ENCODE results near the gene CCDC13. TPM values are rescaled to one million over a fixed set of nuclear protein-coding genes. Genes with fewer than 3 reads are reported as not detected.

Gene CCDC13
- total and polyA plus RNA-seq, 11 donors, result 0.44 to 1.4 (median 0.83) TPM; not detected in 1

GRCh38 chr3:42795621-42796181 is 22.6 kb upstream of the CCDC13 start:
- H3K27ac ChIP-seq, result no peak overlapping the region
- peaks cover 0 to 33% (median 9%) of the 10 kb centered on the region in 12 donors for H3K4me1 ChIP-seq
- TF ChIP-seq POLR2A (IDR thresholded peaks at IDR 0.05), result no peak
- TF ChIP-seq CTCF (IDR thresholded peaks at IDR 0.05), result no peak
- no peak for DNase-seq
- no peak for ATAC-seq
- WGBS, 4 donors, result 81 to 88% (median 83%) methylated on average over 2 of the region's 2 CpGs
- intact Hi-C loops (cut with DNase I), result no loop called here
- no peak overlapping the region for H3K4me3 ChIP-seq
- no peaks in the 10 kb centered on the region for H3K27me3 ChIP-seq
- H3K9me3 ChIP-seq, result no peaks in the 10 kb centered on the region
- H3K36me3 ChIP-seq, result peaks cover 0 to 37% (median 30%) of the 10 kb centered on the region in 9 donors

GRCh38 chr3:42790714-42791229 is 17.7 kb upstream of the CCDC13 start:
- intact Hi-C loops (cut with DNase I), result no loop called here
- no peak overlapping the region for H3K27ac ChIP-seq

GRCh38 chr3:42786631-42787030 is 13.6 kb upstream of the CCDC13 start:
- 97 to 98% (median 98%) methylated on average over 2 of the region's 2 CpGs for WGBS, 4 donors
- Histone ChIP-seq H3K9me3 (no peaks in the 10 kb centered on the region), H3K4me1 (peaks cover 0 to 11% (median 0%) of the 10 kb centered on the region in 12 donors), H3K36me3 (peaks cover 0 to 89% (median 74%) of the 10 kb centered on the region in 9 donors), H3K4me3 (no peak overlapping the region), H3K27ac (no peak overlapping the region), H3K27me3 (no peaks in the 10 kb centered on the region)
- DNase-seq (no peak), ATAC-seq (no peak)
- no peak for TF ChIP-seq POLR2A (IDR thresholded peaks at IDR 0.05)
- no peak for TF ChIP-seq CTCF (IDR thresholded peaks at IDR 0.05)
- intact Hi-C loops (cut with DNase I), result no loop called here

More at GRCh38 chr3:42790714-42791229, 17.7 kb upstream of the CCDC13 start:
- ATAC-seq (no peak), DNase-seq (no peak)
- WGBS, 4 donors, result 64 to 73% (median 68%) methylated on average over 6 of the region's 6 CpGs
- Histone ChIP-seq H3K4me3 (no peak overlapping the region), H3K4me1 (peaks cover 0 to 25% (median 3%) of the 10 kb centered on the region in 12 donors), H3K9me3 (no peaks in the 10 kb centered on the region), H3K36me3 (peaks cover 0 to 76% (median 60%) of the 10 kb centered on the region in 9 donors), H3K27me3 (no peaks in the 10 kb centered on the region)
- no peak for TF ChIP-seq POLR2A (IDR thresholded peaks at IDR 0.05)
- no peak for TF ChIP-seq CTCF (IDR thresholded peaks at IDR 0.05)

- DNase-seq, result no peak
- Histone ChIP-seq H3K27ac (no peak overlapping the region), H3K4me1 (peaks cover 0 to 11% (median 0%) of the 10 kb centered on the region in 12 donors), H3K4me3 (no peak overlapping the region), H3K27me3 (no peaks in the 10 kb centered on the region), H3K9me3 (no peaks in the 10 kb centered on the region), H3K36me3 (peaks cover 0 to 85% (median 70%) of the 10 kb centered on the region in 9 donors)
- WGBS, 4 donors, result 14 to 56% (median 27%) methylated on average over 1 of the region's 1 CpG
- intact Hi-C loops (cut with DNase I), result no loop called here
- no peak for ATAC-seq
- TF ChIP-seq CTCF (IDR thresholded peaks at IDR 0.05) (no peak), POLR2A (IDR thresholded peaks at IDR 0.05) (no peak)
These were observed 13.2 kb upstream of the CCDC13 start for GRCh38 chr3:42786212-42786611.
